ENCODE data around the gene NKD2.

The NKD2 gene

GRCh38 chr5:978693-979092, 29.9 kb upstream of the NKD2 start:
- no peak for DNase-seq (ENCODE audit: low read depth, low spot score)

DNA sequence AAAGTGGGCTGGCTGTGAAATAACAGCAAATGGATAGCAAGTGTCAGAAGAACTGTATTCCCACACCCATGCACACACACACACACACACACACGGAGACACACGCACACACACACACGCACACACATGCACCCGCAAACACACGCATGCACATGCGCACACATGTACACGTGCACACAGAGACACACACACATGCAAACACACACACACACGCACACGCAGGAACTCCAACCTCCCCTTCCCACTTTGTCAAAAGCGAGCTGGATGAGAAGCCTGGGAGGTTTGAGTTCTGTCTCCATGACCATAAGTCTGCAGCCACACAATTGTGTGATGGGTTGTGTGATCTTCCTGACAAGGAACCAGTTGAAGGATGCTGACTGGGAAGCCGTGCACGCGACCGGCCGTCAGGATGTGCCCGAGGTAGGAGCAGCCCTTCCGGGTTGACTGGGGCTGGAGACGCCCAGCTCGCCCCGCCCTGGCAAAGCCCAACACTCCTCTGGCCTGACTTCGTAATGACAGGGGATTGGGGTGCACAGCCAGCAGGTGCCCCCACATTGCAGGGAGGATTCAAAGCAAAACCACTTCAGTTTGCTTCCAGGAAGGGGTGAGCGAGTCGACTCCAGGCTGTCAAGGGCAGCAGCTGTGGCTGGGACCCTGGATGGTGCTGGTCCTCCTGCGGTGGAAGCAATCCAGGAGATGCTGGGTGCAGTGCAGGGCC, 29.3 kb upstream of the NKD2 start:
- DNase-seq (ENCODE audit: low read depth, low spot score): no peak

GRCh38 chr5:980001-980588, 28.5 kb upstream of the NKD2 start:
- DNase-seq (ENCODE audit: low read depth, low spot score): no peak

DNA sequence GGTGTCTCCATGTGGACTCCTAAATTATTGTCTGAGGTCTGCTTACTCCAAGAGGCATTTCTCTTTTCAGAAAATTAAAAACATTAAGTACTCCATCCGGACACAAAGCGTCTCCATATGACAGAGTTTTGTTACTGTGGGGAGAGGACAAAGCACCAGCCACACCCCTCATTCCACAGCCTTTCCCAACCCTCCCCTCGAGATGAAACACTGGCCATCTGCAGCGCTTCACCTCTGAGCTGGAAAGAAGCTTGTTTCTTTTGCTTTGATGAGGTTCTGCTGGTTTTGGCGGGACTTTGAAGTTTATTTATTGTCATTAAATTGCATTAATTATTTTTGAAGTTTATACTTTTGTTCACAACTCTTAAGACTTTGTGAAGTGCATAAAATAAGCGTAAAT, 27.6 kb upstream of the NKD2 start:
- DNase-seq (ENCODE audit: low read depth, low spot score): no peak

- DNase-seq (ENCODE audit: low read depth, low spot score): no peak
These were observed 27.1 kb upstream of the NKD2 start for GRCh38 chr5:981456-981855.

DNA sequence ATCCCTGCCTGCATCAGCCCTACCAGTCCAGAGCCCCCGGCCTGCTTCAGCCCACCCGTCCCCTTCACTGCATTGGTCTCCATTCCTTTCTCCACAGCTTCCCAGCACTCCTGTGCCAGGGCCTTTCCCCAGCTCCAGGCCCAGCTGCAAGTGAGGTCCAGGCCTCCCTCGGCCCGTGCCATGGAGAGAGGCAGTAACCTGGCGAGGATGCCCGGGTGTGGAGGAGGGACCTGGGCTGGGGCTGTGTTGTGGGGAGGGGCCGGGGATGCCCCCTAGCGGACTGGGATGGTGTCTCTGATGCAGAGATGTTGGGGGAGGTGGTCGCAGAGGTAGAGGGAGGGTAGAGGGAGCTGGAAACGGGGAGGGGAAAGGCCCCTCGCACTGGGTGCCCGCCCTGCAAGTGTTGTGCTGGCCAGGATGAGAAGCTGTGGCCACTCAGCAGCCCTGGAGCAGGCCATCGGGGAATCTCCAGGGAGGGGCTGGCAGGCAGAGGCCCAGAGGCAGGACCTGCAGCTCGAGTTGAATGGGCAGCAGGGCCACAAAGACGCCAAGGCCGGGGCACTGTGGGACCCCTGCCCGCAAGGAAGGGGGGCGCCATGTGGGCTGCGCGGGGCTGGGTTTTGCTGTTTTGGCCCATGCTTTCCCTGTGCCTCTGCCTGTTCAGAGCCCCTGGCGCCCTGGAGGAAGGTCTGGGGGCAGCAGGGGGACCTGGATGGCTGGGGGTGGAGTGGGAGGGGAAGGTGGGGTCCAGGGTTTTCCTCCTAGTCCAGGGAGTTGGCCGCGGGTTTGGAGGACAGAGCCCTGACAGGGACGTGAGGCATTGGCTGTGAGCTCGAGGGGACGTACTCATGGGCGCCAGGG, 26.0 kb upstream of the NKD2 start:
- no peak for DNase-seq (ENCODE audit: low read depth, low spot score)

GRCh38 chr5:983238-983524, 25.4 kb upstream of the NKD2 start:
- DNase-seq (ENCODE audit: low read depth, low spot score): no peak

GRCh38 chr5:983568-983967, 25.0 kb upstream of the NKD2 start:
- no peak for DNase-seq (ENCODE audit: low read depth, low spot score)

DNA sequence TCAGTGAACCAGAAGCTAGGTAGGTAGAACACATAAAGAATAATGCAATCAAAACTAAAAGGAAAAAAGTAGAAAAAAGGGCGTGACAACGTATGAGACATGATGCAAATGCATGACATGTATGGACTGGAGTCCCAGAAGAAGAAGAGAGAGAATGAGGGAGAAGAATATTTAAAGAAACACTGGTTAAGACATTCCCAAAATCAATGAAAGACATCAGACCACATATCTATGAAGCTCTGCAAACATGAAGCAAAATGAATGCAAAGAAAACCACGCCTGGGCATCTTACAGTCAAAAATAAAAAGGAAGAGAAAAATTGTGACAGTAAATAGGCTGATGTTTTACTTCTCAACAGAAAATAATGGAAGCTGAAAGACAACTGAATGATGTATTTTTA, 23.8 kb upstream of the NKD2 start:
- DNase-seq (ENCODE audit: low read depth, low spot score): no peak

GRCh38 chr5:987761-988160, 20.8 kb upstream of the NKD2 start:
- no peak for DNase-seq (ENCODE audit: low read depth, low spot score)

DNA sequence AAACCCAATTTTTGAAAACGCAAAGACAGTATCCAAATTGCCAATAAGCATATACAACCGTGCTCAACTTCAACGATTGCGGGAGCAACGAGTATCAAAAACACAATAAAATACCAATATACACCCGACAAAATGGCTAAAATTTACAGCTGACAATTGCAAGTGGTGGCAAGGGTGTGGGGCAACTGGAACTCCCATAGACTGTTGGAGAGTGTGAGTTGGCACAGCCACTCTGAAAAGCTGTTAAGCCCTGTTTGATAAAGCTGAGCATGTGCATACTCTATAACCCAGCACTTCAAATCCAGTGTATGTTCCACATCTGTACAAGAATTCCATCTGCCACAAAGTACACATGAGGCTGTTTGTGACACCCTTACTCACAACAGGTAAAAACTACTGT, 20.3 kb upstream of the NKD2 start:
- DNase-seq (ENCODE audit: low read depth, low spot score): no peak

- no peak for DNase-seq (ENCODE audit: low read depth, low spot score)
These were observed 18.6 kb upstream of the NKD2 start for GRCh38 chr5:989961-990530.

- DNase-seq (ENCODE audit: low read depth, low spot score): no peak
These were observed 16.9 kb upstream of the NKD2 start for GRCh38 chr5:991472-992267.

DNA sequence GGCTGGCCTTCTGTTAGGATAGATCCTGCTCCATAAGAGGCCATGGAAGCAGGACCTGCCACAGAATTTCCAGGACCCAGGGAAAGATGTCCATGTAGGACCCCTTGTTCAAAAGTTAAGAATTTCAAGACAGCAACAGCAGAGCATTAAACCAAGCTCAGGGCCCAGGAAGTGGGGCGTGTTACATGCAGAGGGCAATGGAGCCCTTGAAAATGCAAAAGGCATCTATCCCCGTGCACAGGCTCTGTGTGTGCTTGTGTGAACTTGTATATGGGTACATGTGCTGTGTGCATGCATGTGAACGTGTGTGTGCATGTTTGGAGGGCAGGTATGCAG, 14.4 kb upstream of the NKD2 start:
- no peak for DNase-seq (ENCODE audit: low read depth, low spot score)

DNA sequence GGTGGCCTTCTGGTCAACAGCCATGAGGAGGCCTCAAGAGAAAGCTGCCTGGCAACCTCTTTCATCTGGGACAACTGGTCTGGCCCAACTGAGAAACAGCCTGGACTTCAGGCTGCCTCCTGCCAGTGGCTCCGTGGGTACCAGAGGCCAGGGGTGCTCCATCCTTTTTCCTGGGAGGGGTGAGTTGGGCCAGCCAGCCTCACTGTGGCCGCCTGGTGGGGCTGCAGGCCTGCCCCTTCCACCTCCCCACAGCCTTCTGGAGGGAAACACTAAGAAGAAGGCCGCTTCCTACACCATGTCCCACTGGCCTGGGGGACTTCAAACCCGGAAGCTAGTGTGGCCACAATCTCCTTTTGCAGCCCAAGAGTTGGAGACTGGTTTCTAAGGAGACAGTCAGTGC, 13.8 kb upstream of the NKD2 start:
- DNase-seq (ENCODE audit: low read depth, low spot score): no peak

DNA sequence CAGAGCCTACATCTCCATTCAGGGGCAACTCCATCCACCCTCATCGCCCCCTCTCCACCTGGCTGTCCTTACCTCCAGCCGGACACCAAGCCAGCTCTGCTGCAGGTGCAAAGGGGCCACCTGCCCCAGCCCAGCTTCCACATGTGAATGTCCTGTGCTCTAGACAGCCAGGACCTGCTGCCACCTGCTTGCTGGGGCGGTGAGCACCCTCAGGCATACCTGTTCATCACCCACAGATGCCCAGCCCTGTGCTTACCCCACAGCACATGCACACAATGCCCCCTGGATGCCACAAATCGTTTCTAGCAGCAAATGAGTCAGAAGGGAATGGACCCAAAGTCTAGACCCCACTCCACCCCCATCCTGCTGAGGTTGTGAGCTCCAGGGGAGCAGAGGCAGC, 13.3 kb upstream of the NKD2 start:
- DNase-seq (ENCODE audit: low read depth, low spot score): no peak

- no peak for DNase-seq (ENCODE audit: low read depth, low spot score)
These were observed 11.6 kb upstream of the NKD2 start for GRCh38 chr5:997001-997474.

DNA sequence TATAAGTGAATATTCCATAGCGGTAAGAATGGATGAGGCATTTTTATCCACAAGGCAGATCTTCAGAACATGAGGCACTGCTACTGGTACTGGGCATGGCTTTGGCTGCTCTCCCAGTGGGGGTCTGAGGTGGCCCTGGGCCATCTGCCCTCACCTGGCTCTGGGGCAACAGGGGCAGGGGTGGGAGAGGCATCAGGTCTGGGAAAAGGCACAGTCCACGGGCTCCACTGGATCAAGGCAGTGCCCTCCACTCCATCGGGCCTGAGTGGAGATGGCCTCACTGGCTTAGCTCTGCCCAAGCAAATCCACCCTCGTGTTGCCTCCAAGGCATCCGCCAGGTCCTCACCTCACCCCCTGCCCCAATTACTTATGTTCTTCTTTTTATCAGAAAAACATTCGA, 10.9 kb upstream of the NKD2 start:
- DNase-seq (ENCODE audit: low read depth, low spot score): no peak

GRCh38 chr5:998246-999031, 10.2 kb upstream of the NKD2 start:
- DNase-seq (ENCODE audit: low read depth, low spot score): no peak

DNA sequence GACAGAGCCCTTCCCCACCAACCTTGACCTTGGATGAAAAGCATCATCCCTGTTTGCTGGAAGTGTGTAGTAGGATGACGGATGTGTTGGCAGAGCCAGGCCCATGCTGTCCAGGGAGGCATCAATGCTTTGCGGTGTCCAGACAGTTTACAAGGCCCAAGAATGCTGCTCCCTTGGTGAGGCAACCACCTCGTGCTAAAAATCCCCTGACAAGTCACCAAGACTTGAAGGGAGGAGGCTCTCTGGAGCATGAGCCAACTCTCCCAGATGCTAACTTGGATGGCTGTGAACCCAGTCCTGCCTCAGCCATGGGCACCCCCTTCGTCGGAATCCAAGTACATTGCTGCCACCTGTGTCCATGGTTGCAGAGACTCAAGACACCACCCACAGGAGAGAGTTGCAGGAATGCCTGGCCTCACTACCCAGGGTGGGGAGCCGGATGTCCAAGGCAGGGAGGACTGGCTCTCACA, 9.5 kb upstream of the NKD2 start:
- no peak for DNase-seq (ENCODE audit: low read depth, low spot score)

DNA sequence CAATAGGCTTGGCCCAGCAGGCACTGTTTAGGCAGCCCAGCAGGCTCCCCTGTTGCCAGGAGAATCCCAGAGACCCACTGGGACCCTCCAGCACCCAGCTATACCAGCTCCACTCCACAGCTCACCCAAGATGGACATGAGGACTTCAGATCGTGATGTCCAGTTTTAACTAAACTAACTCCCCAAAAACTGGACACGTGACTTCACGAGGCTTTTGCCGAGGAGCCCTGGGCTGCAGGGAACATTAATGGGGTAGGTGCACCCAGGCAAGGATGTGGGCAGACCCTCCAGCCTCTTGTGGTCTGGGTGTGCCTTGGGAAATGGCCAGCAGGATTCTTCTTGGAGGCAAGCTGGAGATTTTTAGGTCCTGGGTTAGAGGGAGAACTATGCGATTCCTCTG, 8.9 kb upstream of the NKD2 start:
- no peak for DNase-seq (ENCODE audit: low read depth, low spot score)

All from activated naive CD8-positive, alpha-beta T cell treated with anti-CD3 and anti-CD28 coated beads, Interleukin-2, amount 50 U/mL, for 16 hours (primary cell).